Amniotic stem cell (primary cell): ENCODE results near the gene HNRNPUL2.
"Not testable (repeated sequence)": the region's sequence is repeated elsewhere in the genome, so short reads cannot be mapped to it uniquely, and the experiment has no call there.

Experiments used
- DNase-seq: peaks from one replicate; lab custom pipeline; 2025; lab: John Stamatoyannopoulos, UW

Gene HNRNPUL2

GRCh38 chr11:62703921-62704320 lies 23.3 kb downstream of the HNRNPUL2 start:
- not testable (repeated sequence) for DNase-seq

GRCh38 chr11:62702246-62702645 lies 25.0 kb downstream of the HNRNPUL2 start:
- no peak for DNase-seq

GRCh38 chr11:62694455-62695167 lies 32.6 kb downstream of the HNRNPUL2 start:
- DNase-seq = peak; percentile 42

DNA sequence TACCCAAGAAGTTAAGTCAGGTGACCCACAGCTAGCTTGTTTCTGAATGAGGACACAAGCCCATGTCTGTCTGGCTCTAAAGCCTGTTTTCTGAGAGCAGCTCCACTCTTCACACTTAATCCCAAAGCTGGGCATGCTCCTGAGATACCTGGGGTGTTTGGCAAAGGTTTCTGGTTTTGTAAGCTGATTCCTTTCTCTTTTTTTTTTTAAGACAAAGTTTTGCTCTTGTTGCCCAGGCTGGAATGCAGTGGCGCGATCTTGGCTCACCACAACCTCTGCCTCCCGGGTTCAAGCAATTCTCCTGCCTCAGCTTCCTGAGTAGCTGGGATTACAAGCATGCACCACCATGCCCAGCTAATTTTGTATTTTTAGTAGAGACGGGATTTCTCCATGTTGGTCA lies 33.6 kb downstream of the HNRNPUL2 start:
- not testable (repeated sequence) for DNase-seq

- DNase-seq = peak; percentile 58
These were observed 37.7 kb downstream of the HNRNPUL2 start, which contains the start of gene LRRN4CL for GRCh38 chr11:62689421-62690183. Gene LRRN4CL, minus strand, starts transcription at chr11:62689530. Its CDS starts 1,022 bp downstream, at chr11:62688508.

- DNase-seq = no peak
These were observed 38.8 kb downstream of the HNRNPUL2 start for GRCh38 chr11:62688491-62688890.

- no peak for DNase-seq
These were observed 39.5 kb downstream of the HNRNPUL2 start for GRCh38 chr11:62687508-62688396.

DNA sequence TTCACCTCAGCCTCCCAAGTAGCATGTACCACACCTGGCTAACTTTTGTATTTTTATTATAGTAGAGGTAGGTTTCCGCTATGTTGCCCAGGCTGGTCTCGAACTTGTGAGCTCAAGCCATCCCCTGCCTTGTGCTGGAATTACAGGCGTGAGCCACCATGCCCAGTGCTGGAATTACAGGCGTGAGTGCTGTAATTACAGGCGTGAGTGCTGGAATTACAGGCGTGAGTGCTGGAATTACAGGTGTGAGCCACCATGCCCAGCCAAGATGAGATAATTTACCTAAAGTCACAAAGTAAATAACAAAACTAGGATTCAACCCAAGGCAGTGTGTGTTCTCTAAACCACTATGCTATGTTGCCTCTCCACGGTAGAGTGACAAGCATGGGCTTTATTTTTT lies 44.7 kb downstream of the HNRNPUL2 start:
- no peak for DNase-seq

- peak; percentile 52 for DNase-seq
These were observed 46.4 kb downstream of the HNRNPUL2 start for GRCh38 chr11:62680825-62681240.

DNA sequence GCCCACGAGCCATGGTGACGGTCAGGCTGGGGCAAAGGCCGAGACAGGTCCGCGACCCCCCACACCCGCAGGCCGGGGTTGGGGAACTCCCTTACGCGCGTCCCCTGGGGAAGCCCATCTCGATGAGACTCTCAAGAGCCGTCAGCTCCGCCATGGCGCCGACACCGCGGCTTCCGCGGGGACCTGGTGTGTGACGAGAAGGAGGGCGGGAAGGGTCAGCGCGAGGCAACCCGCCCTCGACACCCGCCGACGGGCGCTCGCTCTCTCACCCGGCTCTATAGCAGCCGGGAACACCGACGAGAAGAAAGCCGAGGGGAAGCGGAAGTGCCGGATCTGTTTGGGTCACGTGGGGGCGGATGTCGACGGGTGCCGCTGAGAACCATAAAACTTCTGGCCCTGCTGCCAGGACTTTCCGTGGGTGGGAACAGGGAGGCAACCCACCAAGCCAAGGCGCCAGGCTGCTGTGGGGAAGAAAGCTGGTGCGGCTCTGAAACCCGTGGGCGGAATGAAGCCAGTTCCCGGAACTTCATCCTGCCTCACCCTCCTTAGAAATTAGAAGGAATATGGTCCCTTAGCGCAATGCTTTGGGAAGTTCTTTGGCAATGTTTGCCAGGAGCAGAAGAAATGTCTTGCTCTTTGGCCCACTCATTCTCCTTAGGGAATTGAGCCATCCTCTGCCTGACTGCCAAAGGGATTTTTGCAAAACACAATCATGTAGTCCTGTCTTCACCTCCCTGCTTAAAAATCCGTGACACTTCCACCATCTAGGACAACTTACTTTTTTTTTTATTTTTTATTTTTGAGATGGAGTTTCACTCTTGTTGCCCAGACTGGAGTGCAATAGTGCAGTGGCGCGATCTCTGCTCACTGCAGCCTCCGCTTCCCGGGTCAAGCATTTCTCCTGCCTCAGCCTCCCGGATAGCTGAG lies 48.2 kb downstream of the HNRNPUL2 start, which contains the start of gene UBXN1:
Gene UBXN1 (minus strand): TSS at position 304 of the 927 bp plus-strand sequence. CDS start 150 bp downstream, at position 154.
- peak; percentile 72 for DNase-seq

GRCh38 chr11:62678433-62678769 lies 48.9 kb downstream of the HNRNPUL2 start:
- no peak for DNase-seq

- DNase-seq = no peak
These were observed 49.5 kb downstream of the HNRNPUL2 start for GRCh38 chr11:62677714-62678113.

- no peak for DNase-seq
These were observed 50.1 kb downstream of the HNRNPUL2 start for GRCh38 chr11:62677156-62677555.

GRCh38 chr11:62676698-62677097 lies 50.6 kb downstream of the HNRNPUL2 start:
- no peak for DNase-seq

DNA sequence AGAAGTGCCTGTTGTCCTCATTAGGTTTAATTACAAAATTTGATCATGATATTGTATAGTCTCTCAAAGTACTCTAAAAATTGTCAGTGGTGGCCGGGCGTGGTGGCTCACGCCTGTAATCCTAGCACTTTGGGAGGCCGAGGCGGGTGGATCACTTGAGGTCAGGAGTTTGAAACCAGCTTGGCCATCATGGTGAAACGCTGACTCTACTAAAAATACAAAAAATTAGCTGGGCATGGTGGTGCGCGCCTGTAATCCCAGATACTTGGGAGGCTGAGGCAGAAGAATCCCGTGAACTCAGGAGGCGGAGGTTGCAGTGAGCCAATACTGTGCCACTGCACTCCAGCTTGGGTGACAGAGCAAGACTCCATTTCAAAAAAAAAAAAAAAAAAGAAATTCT lies 51.8 kb downstream of the HNRNPUL2 start:
- DNase-seq = not testable (repeated sequence)

- DNase-seq = no peak
These were observed 54.1 kb downstream of the HNRNPUL2 start for GRCh38 chr11:62673196-62673525.

- peak; percentile 44 for DNase-seq
These were observed 55.5 kb downstream of the HNRNPUL2 start, which contains the start of the genes LBHD1 and UQCC3 for GRCh38 chr11:62671608-62672389. Gene LBHD1, minus strand, starts transcription at chr11:62672267. Its CDS starts 2,236 bp downstream, at chr11:62670031. Gene UQCC3, plus strand, starts transcription at chr11:62671673. Its CDS starts 73 bp downstream, at chr11:62671746.

- DNase-seq = no peak
These were observed 56.0 kb downstream of the HNRNPUL2 start for GRCh38 chr11:62671236-62671607.

- no peak for DNase-seq
These were observed 57.7 kb downstream of the HNRNPUL2 start for GRCh38 chr11:62669420-62670161.
